GM18505 (cell line): ENCODE measurements around the gene ZNF597.

Source experiments
- ATAC-seq: cut with Tn5 transposase; IDR thresholded peaks from one replicate; pipeline ENCODE4 v1.9.1; 2021; ENCODE audit not compliant: unreplicated experiment
- POLR2A ChIP-seq: IDR thresholded peaks from 4 replicates; pipeline ENCODE4 v1.6.1; 2011; ENCODE audit warnings: borderline replicate concordance; ENCODE audit not compliant: insufficient read depth, insufficient read length; ENCODE audit errors: extremely low read depth

Gene ZNF597

GRCh38 chr16:3457434-3458252 lies 14.3 kb upstream of the ZNF597 start:
- peak; percentile 84 for TF ChIP-seq POLR2A
- peak; percentile 75 for ATAC-seq

GRCh38 chr16:3454631-3455147 lies 11.4 kb upstream of the ZNF597 start:
- no peak for ATAC-seq
- TF ChIP-seq POLR2A: no peak

GRCh38 chr16:3454093-3454492 lies 10.8 kb upstream of the ZNF597 start:
- TF ChIP-seq POLR2A: no peak
- no peak for ATAC-seq

GRCh38 chr16:3444032-3444388 lies 706 bp upstream of the ZNF597 start:
- TF ChIP-seq POLR2A: no peak
- ATAC-seq: peak; percentile 37

DNA sequence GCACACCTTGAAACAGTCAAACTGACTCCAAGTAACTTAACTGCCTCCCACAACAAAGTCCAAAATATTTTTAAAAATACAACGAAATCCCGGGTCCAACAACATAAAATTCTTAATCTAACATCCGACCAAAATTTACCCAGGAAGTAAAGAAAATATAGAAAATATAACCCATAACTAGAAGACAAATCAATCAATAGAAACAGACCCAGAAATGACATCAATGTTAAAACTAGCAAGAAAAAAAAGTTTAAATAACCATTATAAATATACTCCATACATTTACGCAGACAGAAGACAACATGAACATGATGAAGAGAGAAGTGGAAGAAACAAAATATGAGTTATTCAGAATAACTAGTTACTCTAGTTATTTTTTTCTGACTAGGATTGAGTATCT lies 3.7 kb downstream of the ZNF597 start:
- ATAC-seq: no peak
- TF ChIP-seq POLR2A: no peak

DNA sequence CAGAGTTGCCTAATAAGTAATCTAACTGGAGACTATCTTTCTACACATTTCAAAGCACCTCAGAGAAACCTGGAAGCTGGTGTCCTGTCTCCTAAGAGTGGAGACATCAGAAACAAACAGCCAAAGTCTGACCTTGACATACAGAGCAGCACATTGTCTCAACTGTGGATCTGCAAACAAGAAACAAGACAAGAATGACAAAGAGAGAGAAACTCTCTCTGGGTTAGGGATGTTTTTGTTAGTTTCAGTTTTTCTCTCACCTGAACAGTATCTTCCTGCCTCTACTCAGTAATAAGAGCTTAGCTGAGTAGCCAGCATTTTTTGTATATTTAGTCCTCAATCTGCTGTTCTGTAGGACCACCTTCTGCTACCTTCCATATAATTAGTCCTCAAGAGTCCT lies 8.9 kb downstream of the ZNF597 start:
- no peak for TF ChIP-seq POLR2A
- no peak for ATAC-seq

DNA sequence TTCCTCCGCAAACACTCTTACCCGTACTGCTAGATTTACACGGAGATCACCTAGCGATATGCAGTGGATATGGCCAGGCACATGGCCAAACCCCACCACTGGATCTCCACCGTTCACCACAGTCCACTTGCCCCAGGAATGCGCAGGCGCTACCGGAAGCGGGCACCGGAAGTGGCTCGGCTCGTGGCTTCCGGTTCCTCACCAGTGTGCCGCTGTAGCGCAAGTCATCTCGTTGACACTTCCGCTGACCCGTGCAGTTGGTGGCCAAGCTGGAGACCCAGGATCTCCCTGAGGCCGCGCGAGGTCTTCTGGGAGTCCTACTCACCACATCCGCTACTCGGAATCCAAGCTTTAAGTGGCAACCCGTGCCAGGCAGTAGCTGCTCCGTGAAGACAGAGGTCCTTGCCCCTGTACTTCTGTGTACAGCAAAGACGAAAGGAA lies 11.5 kb downstream of the ZNF597 start:
- TF ChIP-seq POLR2A: no peak
- no peak for ATAC-seq

GRCh38 chr16:3413730-3414379 lies 29.4 kb downstream of the ZNF597 start:
- TF ChIP-seq POLR2A: no peak
- no peak for ATAC-seq

DNA sequence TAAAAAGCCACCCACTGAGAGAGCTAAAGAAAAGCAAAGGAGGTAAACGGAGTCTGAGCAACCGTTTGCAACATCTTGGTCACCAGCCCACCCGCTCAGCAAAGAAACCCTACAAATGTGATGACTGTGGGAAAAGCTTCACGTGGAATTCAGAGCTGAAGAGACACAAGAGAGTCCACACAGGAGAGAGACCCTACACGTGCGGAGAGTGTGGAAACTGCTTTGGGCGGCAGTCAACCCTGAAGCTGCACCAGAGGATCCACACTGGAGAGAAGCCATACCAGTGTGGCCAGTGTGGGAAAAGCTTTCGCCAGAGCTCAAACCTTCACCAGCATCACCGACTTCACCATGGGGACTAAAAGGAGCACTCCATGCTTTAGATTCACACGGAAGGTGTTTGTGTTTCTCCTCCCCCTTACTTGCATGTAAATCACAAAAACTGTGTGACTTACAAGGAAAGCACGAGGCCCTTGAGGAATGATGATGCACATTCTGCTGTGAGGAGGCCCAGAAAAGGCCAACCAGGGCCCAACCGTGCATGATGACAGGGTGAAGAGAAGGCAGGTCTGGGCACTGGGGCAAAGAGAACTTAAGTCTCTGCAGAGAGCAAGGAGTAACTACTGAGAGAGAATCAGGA lies 34.6 kb downstream of the ZNF597 start:
- no peak for TF ChIP-seq POLR2A
- no peak for ATAC-seq

GRCh38 chr16:3401719-3402397 lies 41.4 kb downstream of the ZNF597 start:
- TF ChIP-seq POLR2A: no peak
- ATAC-seq: no peak

DNA sequence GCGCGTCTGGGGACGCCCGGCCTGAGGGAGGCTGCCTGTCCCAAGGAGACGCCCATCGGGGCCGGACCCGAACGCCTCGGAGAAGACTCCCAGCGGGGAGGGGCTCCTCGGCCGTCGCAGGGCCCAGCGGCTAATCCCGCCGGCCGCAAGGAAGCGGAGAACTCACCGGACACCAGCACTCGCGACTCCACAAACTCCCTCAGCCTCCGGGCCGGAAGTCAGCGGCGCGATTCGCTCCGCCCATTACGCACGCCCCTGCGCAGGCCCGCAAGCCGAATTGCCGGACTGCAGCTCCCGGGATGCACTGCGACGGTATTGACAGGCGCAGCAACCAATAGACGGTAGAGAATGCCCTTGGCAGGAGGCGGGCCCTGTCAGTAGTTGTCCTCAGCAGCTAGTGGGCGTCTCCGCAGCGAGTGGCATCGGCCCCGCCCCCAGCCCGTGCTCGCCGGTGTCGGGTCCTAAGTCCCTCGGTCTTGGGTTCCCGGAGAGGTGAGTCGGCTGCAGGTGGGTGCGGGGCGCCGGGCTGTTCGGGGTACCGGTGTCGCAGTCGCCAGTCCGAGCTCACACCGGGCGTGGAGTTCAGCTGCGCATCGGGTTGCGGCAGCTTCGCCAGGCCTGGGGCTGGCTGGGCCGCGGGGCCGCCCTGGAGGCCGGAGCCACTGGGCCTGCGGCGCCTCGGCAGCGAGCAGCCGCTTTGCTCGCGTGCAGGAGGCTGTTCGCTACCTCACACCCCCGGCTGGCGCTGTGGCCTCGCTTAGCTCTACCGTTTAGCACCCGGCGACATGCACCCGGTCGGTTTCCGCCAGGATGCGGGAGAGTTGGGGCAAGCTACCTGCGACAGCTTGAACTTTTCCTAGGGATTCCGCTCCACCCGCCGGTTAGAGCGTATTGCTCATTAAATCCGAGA lies 42.3 kb downstream of the ZNF597 start, which contains the start of the genes ZNF174 and ZSCAN32:
TSS of gene ZNF174 (plus strand) at position 437 of the 910 bp plus-strand sequence. CDS start 790 bp downstream, outside the sequence.
TSS of gene ZSCAN32 (minus strand) at position 226 of the 910 bp plus-strand sequence. CDS start 3,447 bp downstream, outside the sequence.
- peak; percentile 93 for ATAC-seq
- peak; percentile 95 for TF ChIP-seq POLR2A

DNA sequence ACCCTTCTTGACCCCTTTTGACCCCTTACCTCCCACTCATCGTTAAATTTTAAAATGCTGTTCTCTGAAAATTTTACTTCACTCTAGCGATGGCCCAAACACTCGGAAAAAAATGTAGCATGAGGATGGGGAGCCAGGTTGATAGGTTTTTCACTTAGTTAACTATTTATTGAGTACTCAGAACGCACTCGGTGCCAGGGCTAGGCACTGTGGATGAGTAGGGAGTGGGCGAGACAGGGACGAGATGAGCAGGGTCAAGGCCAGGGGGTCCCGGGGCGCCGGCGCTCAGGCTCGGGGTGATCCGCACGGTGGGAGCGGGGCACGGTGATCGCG lies 42.9 kb downstream of the ZNF597 start:
- no peak for TF ChIP-seq POLR2A
- ATAC-seq: no peak

DNA sequence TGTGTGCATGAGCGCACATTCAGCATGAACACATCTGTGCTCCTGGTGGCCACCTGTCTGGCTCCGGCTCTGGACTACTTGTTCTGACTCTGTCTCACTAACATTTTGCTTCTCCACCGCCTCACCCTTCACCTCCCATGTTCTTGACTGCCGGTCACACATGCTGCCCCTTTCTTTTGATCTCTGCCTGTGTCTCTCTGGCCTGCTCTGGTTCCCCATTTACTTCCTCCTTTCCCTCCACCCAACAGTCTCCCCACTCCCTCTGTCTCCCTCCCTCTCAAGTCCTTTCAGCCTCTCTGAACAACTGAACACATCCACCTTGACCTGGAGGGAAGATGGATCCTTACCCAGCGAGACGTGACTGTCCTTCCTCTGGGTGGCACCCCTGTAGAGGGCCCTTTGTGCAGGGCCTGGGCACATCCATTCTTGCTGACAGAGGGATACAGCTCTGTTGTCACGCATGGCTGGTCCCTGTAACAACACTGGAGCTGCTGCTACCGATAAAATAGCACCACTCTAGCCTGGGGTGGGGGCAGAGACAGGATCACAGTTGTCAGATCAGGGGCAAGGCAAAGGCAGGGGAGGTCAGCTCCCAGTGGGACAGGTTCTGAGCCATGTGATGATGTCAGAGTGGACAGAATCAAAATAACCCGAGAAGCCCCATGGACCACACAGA lies 53.5 kb downstream of the ZNF597 start:
- no peak for ATAC-seq
- TF ChIP-seq POLR2A: no peak
